Epithelial cell of proximal tubule (primary cell): ENCODE measurements around the gene KIFC3. TPM values are rescaled to one million over a fixed set of nuclear protein-coding genes. Genes with fewer than 3 reads are reported as not detected.

Experiments
- DNase-seq: peaks from one replicate; pipeline ENCODE4 v3.0.0-alpha.2; 2011; ENCODE audit warnings: low read depth
- H3K4me3 ChIP-seq: 2 replicates; pipeline ENCODE4 v1.5.1; 2011; ENCODE audit warnings: low read depth, mild to moderate bottlenecking, low read length
- CTCF ChIP-seq: conservative IDR thresholded peaks from 2 replicates; pipeline ENCODE4 v1.5.1; 2012; ENCODE audit warnings: low read depth, mild to moderate bottlenecking, low read length
- total RNA-seq: library from RNA; depleted of rRNA; stranded (reverse); fragments of >200 nt; gene quantifications from 2 replicates; pipeline ENCODE4 v1.2.3, GENCODE V29; 2015

Gene KIFC3
- total RNA-seq, 1 donor from 2014 or later, result 86.0 TPM

GRCh38 chr16:57745768-57746167, 56.5 kb downstream of the KIFC3 start:
- no peak overlapping the region for H3K4me3 ChIP-seq
- TF ChIP-seq CTCF, result no peak
- DNase-seq, result no peak

- H3K4me3 ChIP-seq, result no peak overlapping the region
- no peak for TF ChIP-seq CTCF
- no peak for DNase-seq
These were observed 57.7 kb downstream of the KIFC3 start for GRCh38 chr16:57744642-57744903.

GRCh38 chr16:57743886-57744641, 58.2 kb downstream of the KIFC3 start:
- DNase-seq, result no peak
- H3K4me3 ChIP-seq, result no peak overlapping the region
- no peak for TF ChIP-seq CTCF

GRCh38 chr16:57743458-57743857, 58.8 kb downstream of the KIFC3 start:
- no peak for DNase-seq
- H3K4me3 ChIP-seq, result no peak overlapping the region
- no peak for TF ChIP-seq CTCF

- no peak for TF ChIP-seq CTCF
- H3K4me3 ChIP-seq, result no peak overlapping the region
- DNase-seq, result no peak
These were observed 59.7 kb downstream of the KIFC3 start for GRCh38 chr16:57742543-57742942.

- no peak for DNase-seq
- H3K4me3 ChIP-seq, result no peak overlapping the region
- TF ChIP-seq CTCF, result no peak
These were observed 60.6 kb downstream of the KIFC3 start for GRCh38 chr16:57741660-57742191.
